A172 (cell line): ENCODE results near the gene TOR4A. TPM values are rescaled to one million over a fixed set of nuclear protein-coding genes. Genes with fewer than 3 reads are reported as not detected.

Experiments
- DNase-seq: peaks from one replicate; pipeline ENCODE4 v3.0.0-alpha.2; 2015; ENCODE audit warnings: low spot score
- total RNA-seq: library from RNA; depleted of rRNA; stranded (reverse); fragments of >200 nt; shearing (Covaris generic); gene quantifications from 2 replicates; pipeline ENCODE4 v1.2.3, GENCODE V29; 2014

TOR4A gene
- total RNA-seq, 1 experiment from 2014 or later: 94.5 TPM

GRCh38 chr9:137306066-137306849, 28.7 kb downstream of the TOR4A start:
- DNase-seq: no peak

- no peak for DNase-seq
Observed at GRCh38 chr9:137306850-137307254, 29.3 kb downstream of the TOR4A start.

DNA sequence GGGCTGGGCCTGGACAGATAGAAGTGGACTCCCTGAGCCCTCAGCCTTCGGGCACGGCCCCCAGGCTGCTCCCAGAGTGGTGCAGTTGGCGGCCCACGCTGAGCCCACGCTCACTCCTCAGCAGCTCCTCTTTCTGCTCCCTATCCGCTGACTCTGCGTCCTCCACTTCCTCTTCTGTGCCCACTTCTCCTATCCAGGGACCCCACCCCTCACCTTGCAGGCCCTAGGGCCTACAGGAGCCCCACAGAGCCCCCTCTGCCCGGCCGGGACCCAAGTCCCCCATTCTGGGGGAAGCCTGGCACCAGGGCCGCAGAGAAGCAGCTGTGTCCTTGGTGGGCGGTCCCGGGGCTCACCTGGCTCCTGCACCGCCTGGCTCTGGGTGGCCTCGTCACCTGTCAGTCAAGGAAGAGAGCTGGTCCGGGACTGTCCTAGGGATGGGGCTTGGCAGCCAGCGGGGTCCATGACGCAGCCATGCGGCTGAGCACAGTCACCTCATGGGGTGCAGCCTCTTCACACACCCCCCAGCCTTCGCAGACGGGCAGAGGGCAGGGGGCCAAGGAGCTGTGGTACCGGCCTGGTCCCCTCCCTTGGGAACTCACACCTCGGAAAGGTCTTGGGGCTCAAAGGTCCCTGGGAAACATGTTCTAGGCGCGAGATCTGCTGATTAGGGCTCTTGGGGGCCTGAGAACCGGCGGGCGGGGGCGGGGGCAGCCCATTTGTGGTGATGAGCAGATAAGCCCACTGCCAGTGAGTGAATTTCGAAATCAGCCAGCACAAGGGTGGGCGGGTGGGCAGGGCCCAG, 29.9 kb downstream of the TOR4A start:
- DNase-seq: no peak

DNA sequence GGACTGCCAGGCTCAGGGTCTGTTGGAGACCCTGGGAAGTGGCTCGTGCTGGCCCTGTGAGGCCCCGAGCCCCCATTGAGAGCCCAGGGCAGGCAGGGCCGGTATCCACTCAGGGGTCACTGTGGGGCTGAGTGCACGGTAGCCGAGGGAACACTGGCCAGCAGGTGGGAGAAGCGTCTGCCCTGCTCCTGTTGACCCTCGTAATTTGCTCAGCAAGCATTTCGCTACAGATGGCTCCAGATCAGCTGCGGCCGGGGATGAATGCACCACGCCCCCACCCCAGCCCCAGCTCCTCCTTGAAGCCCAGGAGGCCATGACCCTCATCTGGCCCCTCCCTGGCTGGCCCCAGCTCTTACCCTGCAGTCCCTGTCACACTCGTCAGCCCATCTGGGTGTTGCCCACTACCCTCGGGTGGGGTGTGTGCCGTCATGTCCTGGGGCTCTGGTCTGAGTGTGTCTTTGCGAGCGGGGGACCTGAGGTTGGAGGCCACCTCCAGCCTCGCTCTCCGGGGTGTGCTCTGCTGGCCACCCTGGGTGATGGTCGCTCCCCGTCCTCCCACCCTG, 30.6 kb downstream of the TOR4A start:
- no peak for DNase-seq

DNA sequence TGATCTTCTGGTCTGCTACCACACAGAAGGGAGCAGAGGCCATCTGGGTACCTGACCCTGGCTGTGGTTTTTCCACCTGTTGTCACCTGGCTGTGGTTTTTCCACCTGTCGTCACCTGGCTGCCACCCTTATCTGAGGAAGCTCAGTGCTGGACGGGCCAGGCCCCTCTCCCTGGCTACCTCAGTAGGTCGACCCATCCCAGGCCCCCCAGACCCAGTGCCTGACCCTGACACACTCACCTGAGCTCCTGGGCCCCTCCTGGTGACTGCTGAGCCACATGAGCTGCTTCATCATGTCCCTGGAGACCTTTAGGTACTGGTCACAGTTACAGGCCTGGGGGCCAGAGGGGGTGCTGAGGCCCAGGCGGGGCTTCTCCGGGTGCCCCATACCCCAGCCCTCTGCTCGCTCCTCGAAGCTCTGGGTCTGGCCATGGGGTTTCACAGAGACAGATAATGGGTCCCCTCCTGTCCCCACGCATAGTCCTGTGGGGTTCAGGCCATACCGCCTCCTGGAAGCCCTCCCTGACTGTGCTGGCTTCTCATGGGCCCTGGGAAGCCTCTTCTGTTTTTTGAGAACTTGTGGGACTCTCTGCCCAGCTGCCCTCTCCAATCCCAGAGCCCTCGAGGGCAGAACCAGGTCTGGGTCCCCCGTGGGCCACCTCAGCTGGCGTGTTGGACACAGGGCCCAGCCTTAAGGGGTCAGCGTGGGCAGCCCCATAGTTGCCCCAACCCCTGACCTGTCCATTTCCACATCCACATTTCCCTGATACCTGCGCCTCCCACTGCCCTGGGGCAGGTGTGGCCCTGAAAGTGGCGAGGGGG, 32.1 kb downstream of the TOR4A start:
- no peak for DNase-seq

DNA sequence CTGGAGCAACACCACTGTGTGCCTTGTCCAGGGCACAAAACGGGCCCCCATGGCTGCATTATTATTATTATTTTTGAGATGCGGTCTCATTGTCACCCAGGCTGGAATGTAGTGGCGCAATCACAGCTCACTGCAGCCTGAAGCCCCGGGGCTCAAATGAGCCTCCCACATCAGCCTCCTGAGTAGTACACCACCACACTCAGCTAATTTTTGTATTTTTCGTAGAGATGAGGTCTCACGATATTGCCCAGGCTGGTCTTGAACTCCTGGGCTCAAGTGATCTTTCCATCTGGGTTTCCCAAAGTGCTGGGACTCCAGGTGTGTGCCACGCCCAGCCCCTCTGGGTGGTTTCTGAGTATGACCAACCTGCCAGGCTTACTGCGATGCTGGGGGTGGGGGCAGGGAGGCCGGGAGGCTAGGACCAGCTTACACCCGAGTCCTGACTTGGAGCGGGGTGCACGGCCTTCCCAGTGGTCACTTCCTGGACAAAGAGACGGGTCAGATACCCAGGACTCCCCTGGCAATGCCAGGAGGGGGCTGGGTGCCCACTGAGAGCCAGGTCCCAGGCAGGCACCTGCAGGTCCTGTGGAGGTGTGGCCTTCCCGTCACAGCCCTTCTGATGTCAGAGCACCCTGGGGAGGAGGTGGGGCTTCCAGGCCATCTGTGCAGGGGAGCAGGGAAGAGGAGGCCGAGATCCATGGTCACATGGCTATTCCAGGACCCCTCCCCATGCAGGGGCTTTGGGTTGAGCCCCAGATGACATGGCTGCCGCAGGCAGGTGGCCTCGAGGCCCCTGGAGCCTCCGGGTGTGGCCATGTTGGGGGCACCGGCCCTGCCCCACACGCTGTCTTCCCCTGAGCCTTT, 32.9 kb downstream of the TOR4A start:
- no peak for DNase-seq

DNA sequence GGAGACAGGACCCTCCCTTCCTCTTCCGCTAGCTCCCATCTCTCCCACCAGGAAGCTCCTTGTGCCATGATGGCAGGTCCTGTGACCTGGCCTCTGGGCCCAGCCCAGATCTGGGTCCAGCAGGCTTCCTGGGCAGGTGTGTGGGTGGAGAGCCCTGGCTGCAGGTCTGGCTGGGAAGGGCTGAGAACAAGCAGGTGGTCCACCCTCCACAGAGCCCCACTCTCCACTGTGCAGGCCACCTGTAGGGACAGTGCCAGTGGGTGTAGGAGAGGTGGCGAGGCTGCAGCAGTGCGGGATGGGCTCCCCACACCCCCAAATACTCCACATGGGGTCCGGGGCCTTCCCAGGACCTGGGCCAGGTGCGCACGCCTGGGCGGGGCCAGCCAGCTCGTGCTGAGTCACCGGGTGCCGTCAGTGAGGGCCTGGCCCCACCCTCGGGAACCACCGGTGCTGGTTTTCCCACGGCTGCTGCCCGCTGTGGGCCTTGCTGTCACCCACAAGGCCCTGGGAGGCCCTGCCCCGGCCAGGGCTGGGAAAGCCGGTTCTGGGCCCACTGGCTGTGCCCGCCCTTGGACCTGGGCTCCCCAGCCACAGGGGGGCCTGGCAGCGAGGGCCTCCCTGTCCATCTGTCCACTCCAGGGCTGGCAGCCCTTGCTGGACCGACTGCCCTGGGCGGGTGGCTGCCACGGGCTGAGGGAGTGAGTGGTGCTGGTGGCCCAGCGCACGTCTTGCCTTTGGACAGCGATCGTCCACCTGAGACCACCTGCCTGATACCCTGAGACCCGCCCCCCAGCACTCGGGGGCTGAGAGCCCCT, 33.9 kb downstream of the TOR4A start:
- peak; percentile 81 for DNase-seq

- no peak for DNase-seq
Observed at GRCh38 chr9:137311986-137312851, 34.7 kb downstream of the TOR4A start.

- DNase-seq: no peak
Observed at GRCh38 chr9:137312852-137313325, 35.4 kb downstream of the TOR4A start.

DNA sequence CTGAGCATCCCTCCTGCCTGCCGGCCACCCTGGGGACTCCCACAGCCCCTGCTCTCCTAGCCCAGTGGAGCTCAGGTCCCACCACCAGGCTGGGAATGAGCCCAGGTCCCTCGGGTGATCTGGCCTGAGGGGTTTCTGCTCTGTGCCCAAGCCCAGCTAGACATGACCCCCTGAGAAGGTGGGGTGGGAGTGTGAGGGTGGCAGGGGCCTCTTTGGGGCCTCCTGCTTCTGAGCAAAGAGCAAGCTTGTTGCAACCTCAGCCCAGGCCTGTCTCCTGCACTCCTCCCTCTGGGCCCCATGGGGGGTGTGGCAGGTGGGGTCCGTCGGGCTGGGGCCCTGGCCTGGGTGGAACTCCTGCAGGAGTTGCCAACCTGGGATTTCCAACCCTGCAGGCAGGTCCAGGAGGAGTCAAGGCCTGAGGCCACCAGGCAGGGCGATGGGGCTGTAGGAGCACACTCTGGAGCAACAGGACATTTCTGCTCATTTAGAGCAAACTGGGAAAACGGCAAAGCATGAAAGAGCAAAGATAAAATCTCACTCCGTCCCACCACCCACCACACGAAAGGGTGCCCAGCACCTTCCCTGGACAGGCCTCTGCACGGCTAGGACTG, 35.9 kb downstream of the TOR4A start:
- no peak for DNase-seq

- no peak for DNase-seq
Observed at GRCh38 chr9:137313956-137314560, 36.5 kb downstream of the TOR4A start.

GRCh38 chr9:137314561-137315560, 37.3 kb downstream of the TOR4A start:
- DNase-seq: no peak

- DNase-seq: no peak
Observed at GRCh38 chr9:137315581-137316011, 38.1 kb downstream of the TOR4A start.

DNA sequence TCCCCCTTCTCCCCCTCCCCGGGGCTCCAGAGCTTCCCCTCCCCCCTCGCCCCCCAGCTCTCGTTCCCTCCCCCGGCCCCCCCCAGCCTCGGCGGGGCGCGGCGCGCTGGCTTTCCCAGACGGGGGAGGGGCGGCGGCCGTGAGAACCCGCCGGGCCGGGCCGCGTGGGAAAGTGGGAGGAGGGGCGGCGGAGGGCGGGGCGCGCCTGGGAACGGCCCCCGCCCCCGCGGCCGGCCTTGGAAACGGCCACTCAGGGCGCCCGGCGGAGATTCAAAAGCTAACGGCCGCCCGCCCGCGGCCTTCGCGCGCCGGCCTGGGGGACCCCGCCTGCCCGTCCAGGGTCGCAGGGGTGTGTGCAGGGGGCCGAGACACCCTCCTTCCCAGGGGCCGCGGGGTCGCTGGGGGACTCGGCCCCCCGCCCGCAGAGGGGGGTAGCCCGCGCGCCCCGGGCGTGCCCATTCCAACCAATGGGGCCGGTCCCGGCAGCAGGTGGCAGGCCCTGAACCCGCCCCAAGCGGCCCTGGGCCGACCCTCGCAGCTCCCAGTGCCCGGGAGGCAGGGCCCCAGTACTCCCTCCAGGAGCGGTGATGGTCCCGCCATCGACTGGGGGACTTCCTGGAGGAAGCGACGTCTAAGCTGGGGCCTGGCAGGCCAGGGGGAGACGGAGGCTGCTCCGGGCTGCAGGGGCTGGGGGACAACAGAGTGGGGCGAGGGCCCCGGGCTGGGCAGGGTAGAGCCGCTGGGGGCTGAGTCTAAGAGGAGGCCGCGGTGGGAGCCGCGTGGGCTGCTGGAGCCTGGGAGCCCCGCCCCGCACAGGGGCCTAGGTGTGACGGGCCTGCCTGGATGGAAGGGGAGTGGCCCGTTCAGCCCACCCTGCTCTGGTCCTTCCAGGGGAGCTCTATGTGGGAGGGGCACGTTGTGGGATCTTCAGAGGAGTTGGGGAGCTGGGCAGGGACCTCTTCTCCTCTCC, 38.8 kb downstream of the TOR4A start:
- no peak for DNase-seq

DNA sequence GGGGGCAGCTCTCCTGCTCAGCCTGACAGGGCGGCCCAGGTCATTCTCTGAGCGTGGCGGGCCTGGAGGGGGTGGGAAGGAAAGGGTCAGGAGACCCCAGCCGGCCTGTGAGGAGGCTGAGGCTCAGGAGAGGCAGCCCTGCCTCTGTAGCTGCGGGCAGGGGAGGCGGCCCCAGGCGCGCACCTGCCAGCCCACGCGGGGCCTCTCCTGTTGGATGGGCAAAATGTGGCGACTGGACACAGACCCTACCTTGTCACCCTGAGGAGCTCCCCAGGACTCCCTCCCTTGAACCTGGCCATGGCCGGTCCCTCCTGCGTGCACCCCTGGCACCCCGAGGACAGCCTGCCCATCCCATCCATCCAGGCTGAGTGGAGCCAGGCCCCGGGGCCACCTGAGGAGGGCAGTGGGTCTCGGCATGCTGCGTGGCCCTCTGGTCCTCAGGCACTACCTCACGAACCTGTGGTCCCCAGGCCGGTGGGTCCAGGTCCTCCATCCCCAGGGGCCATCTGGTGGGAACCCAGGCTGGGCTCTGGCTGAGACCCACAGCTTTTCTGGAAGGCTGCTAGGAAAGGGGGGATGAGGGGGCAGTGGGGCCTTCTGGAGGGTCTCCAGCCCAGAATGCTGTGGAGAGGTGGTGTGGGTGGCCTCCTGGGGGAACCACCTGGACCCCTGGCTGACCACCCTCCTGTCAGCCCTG, 39.6 kb downstream of the TOR4A start:
- DNase-seq: no peak
